Endothelial cell of umbilical vein (primary cell): ENCODE data around the gene CLDN9. TPM values are rescaled to one million over a fixed set of nuclear protein-coding genes. Genes with fewer than 3 reads are reported as not detected.

Experiments used
- BruUV-seq: library from RNA; stranded (reverse); fragments of 400-500 nt; replicated peaks from 2 replicates; lab custom pipeline; 2021; lab: Mats Ljungman, UMichigan
- CTCF ChIA-PET: fragments of 300-600, 350-600 bp; sonication (Branson Sonifier 250); formaldehyde crosslinking; loops from one replicate; lab custom pipeline; 2021; ENCODE audit warnings: antibody characterized with exemption, inconsistent platforms; lab: Charles Lee
- POLR2A ChIA-PET: fragments of 300-600, 350-600 bp; sonication (Branson Sonifier 250); formaldehyde crosslinking; loops from one replicate; lab custom pipeline; 2021; ENCODE audit warnings: antibody characterized with exemption, inconsistent platforms; lab: Charles Lee
- DNase-seq: peaks from one replicate; pipeline ENCODE4 v3.0.0-alpha.2; 2011; ENCODE audit warnings: low read depth, low spot score
- FAIRE-seq: peaks from 2 replicates; lab custom pipeline; 2011; peaks lifted over from hg19 to GRCh38; lab: Jason Lieb, UNC
- H2AFZ ChIP-seq: 2 replicates; pipeline ENCODE4 v1.6.0; 2012; ENCODE audit warnings: low read depth, low read length, control low read depth, inconsistent platforms
- H3K27ac ChIP-seq: 2 replicates; pipeline ENCODE4 v1.5.1; 2011; ENCODE audit warnings: low read depth, mild to moderate bottlenecking, control low read depth, low read length, moderate library complexity; ENCODE audit not compliant: insufficient read depth
- H3K27me3 ChIP-seq, 2 experiments: 2 replicates each; pipeline versions ENCODE4 v1.6.0 to v1.6.1; 2011; ENCODE audit warnings: low read length in 2 of 2, mixed read lengths in 1 of 2; ENCODE audit not compliant: control insufficient read depth in 2 of 2, insufficient read depth in 2 of 2
- H3K36me3 ChIP-seq, 2 experiments: 2 replicates in 1 of 2; 3 replicates in 1 of 2; pipeline ENCODE4 v1.5.1; 2011; ENCODE audit warnings: low read length in 2 of 2, mild to moderate bottlenecking in 1 of 2, moderate library complexity in 1 of 2; ENCODE audit not compliant: control insufficient read depth in 2 of 2, insufficient read depth in 2 of 2; ENCODE audit errors: extremely low read depth in 1 of 2
- H3K4me1 ChIP-seq: 3 replicates; pipeline ENCODE4 v1.5.1; 2011; ENCODE audit warnings: mild to moderate bottlenecking, low read length; ENCODE audit not compliant: control insufficient read depth, insufficient read depth; ENCODE audit errors: extremely low read depth
- H3K4me2 ChIP-seq: 2 replicates; pipeline ENCODE4 v1.6.1; 2011; ENCODE audit warnings: low read length, control low read depth, mixed read lengths; ENCODE audit not compliant: insufficient read depth
- H3K4me3 ChIP-seq, 3 experiments: fragments of 200-600 bp in 1 of 3; sonication (generic), shearing (Covaris generic) in 1 of 3; replicated peaks in 1 of 3; 2 replicates each; pipeline ENCODE4 v1.5.1; 2011 to 2016; ENCODE audit warnings: control low read depth in 3 of 3, low read length in 3 of 3, mild to moderate bottlenecking in 2 of 3, inconsistent platforms in 1 of 3, low read depth in 1 of 3, moderate library complexity in 1 of 3; ENCODE audit not compliant: insufficient read depth in 1 of 3
- H3K79me2 ChIP-seq: 2 replicates; pipeline ENCODE4 v1.6.0; 2012; ENCODE audit warnings: low read length, inconsistent platforms; ENCODE audit not compliant: control insufficient read depth, insufficient read depth
- H3K9ac ChIP-seq: replicated peaks from 2 replicates; pipeline ENCODE3; 2011; ENCODE audit warnings: low read length, control low read depth; ENCODE audit not compliant: insufficient read depth; ENCODE audit errors: extremely low read depth
- H3K9me1 ChIP-seq: replicated peaks from 3 replicates; pipeline ENCODE4 v1.6.0; 2011; ENCODE audit warnings: mild to moderate bottlenecking, low read length; ENCODE audit not compliant: control insufficient read depth, insufficient read depth; ENCODE audit errors: extremely low read depth
- H3K9me3 ChIP-seq: replicated peaks from 2 replicates; pipeline ENCODE4 v1.5.1; 2012; ENCODE audit warnings: low read length, inconsistent platforms; ENCODE audit not compliant: control insufficient read depth, insufficient read depth
- H4K20me1 ChIP-seq: replicated peaks from 2 replicates; pipeline ENCODE3; 2011; ENCODE audit warnings: mild to moderate bottlenecking, low read length; ENCODE audit not compliant: control insufficient read depth, insufficient read depth; ENCODE audit errors: extremely low read depth
- EZH2 ChIP-seq: IDR thresholded peaks from 2 replicates; pipeline ENCODE4 v1.6.1; 2012; ENCODE audit warnings: borderline replicate concordance, low read depth, mild to moderate bottlenecking, moderate library complexity, low read length, inconsistent platforms; ENCODE audit not compliant: severe bottlenecking
- FOS ChIP-seq: IDR thresholded peaks from 2 replicates; pipeline ENCODE4 v1.6.1; 2011; ENCODE audit warnings: mild to moderate bottlenecking, low read length, moderate library complexity, borderline replicate concordance; ENCODE audit not compliant: insufficient read depth
- JUN ChIP-seq: IDR thresholded peaks from 2 replicates; pipeline ENCODE4 v1.6.1; 2011; ENCODE audit warnings: borderline replicate concordance, low read depth; ENCODE audit not compliant: insufficient read length, insufficient read depth
- MAX ChIP-seq: IDR thresholded peaks from 2 replicates; pipeline ENCODE4 v1.6.1; 2011; ENCODE audit not compliant: insufficient read depth, insufficient read length
- POLR2A ChIP-seq: IDR thresholded peaks from 2 replicates; pipeline ENCODE4 v1.6.1; 2012; ENCODE audit warnings: low read depth, mild to moderate bottlenecking, control low read depth, low read length
- dilution Hi-C: fragments of 300-500 bp; cut with MboI; formaldehyde crosslinking; loops from one replicate; pipeline ENCODE4 v1.15.0; 2019; ENCODE audit warnings: low sequenced_read_pairs; ENCODE audit not compliant: extremely low pct_ligation_motif_present
- intact Hi-C: fragments of 100-400 bp; cut with micrococcal nuclease; formaldehyde crosslinking; loops from one replicate; pipeline ENCODE4 v1.10.0; 2022
- polyA plus RNA-seq, 4 experiments: library from polyadenylated mRNA; depleted of rRNA in 3 of 4; stranded (reverse) in 3 of 4; unstranded in 1 of 4; fragments of >200 nt; gene quantifications; 2 replicates each; pipeline versions ENCODE4 v1.2.1 to v1.2.3, GENCODE V29; 2011 to 2012; ENCODE audit warnings: missing spikeins in 1 of 4
- total RNA-seq: library from RNA; stranded (reverse); gene quantifications from 2 replicates; pipeline ENCODE4 v1.2.3, GENCODE V29; 2021

The CLDN9 gene
- total and polyA plus RNA-seq, 2 donors (not counting 3 experiments of a cell fraction or from before 2014, with no cell fraction given): 0.06 TPM; not detected in 1

DNA sequence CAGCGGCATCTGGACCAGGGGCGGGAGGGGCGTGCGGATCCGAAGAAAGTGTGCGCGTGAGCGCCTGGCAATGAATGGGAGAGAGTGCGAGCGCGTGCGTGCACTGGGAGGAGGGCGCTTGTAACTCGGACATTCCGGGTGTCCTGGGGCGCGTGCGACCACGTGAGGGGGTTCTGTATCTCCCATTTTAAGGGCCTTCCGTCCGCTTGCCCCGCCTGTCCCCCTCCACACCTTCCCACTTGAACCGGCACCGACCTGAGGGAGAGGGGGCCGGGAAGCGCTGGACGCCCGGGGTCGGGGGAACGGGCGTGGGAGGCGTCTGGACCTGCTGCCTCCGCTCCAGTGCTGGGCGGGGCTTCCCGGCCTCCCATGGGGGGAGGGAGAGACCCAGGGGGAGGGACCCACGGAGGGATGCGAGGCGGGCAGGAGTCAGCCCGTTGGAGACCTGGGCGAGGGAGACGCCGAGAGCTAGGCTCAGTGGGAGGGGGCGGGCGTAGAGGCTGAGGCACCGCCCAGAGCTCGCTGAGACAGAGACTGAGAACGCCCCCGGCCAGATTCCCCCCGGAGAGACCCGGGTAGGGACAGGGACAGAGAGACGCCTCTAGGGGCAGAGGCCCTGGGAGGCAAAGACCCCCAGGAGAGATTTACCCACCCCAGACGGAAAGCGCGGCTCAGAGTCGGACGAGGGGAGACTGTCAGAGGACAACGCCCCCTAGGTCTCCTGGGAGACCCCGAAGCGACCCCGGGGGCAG is 48.8 kb upstream of the CLDN9 start, which contains the start of gene KREMEN2:
KREMEN2 (plus strand) TSS at position 553 of the 752 bp plus-strand sequence. CDS start 246 bp downstream, outside the sequence.
- TF ChIP-seq POLR2A (no peak), EZH2 (peak; percentile 97), MAX (no peak), JUN (no peak), FOS (no peak)
- CTCF ChIA-PET: no interaction called here

More for the DNA sequence above, 48.8 kb upstream of the CLDN9 start, which contains the start of gene KREMEN2:
- Histone ChIP-seq H3K27me3 (peaks cover 29 to 55% of the 10 kb centered on the region in 2 experiments), H3K9ac (no peak within 1 kb of the TSS), H3K27ac (no peak within 1 kb of the TSS), H3K36me3 (no peaks in the 10 kb centered on the region), H3K9me3 (no peaks in the 10 kb centered on the region), H3K9me1 (no peaks in the 10 kb centered on the region), H3K4me2 (no peak within 1 kb of the TSS), H2AFZ (no peak within 1 kb of the TSS), H4K20me1 (no peaks in the 10 kb centered on the region), H3K4me1 (peaks cover 10% of the 10 kb centered on the region), H3K79me2 (no peaks in the 10 kb centered on the region), H3K4me3 (no peak within 1 kb of the TSS)
- dilution Hi-C loops (no loop called here), intact Hi-C loops (no loop called here)
- POLR2A ChIA-PET: no interaction called here
- FAIRE-seq: no peak
- no TSS peak for BruUV-seq
- DNase-seq: no peak
